GM19351 (cell line): ENCODE results near the gene THBS3.
A peak's percentile ranks its signal among the peaks of the same experiment; 100 is the strongest.
"Not testable (repeated sequence)": the region's sequence is repeated elsewhere in the genome, so short reads cannot be mapped to it uniquely, and the experiment has no call there.

Experiments
- ATAC-seq: cut with Tn5 transposase; IDR thresholded peaks from one replicate; pipeline ENCODE4 v1.9.1; 2021; ENCODE audit warnings: mild to moderate bottlenecking, moderate library complexity; ENCODE audit not compliant: unreplicated experiment

THBS3 gene

GRCh38 chr1:155235375-155235774 lies 27.7 kb upstream of the THBS3 start:
- ATAC-seq: not testable (repeated sequence)

DNA sequence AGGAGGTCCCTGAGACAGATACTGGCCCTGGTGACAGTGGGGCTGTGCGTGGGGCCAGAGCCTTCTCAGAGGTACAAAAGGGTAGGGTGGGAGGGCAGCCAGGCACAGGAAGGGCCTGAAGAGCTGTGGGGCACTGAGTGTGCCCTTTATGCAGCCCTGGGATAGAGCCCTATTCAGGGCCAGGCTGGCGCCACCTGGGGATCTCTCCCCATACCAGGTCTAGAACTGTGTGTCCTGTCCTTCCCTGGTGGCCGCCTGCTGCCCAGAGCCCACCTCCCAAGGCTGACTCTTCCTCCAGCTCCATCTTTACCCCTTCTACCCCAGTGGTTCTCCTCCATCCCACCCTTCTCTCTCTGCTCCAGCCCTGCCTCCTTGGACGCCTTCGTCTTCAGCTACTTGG lies 25.8 kb upstream of the THBS3 start:
- ATAC-seq: not testable (repeated sequence)

- ATAC-seq: not testable (repeated sequence)
Measured at GRCh38 chr1:155232001-155232978, 24.6 kb upstream of the THBS3 start.

- not testable (repeated sequence) for ATAC-seq
Measured at GRCh38 chr1:155231302-155231701, 23.6 kb upstream of the THBS3 start.

DNA sequence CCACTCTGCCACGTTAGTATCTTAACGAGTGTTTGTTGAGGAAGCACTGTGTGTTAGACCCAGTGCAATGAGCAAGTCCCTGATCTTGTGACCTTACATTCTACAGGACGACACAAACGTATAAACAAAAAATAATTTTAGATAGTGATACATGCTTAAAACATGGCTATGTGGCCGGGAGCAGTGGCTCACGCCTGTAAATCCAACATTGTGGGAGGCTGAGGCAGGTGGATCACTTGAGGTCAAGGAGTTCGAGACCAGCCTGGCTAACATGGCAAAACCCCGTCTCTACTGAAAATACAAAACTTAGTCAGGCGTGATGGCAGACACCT lies 20.4 kb upstream of the THBS3 start:
- ATAC-seq: no peak

GRCh38 chr1:155227261-155228095 lies 19.8 kb upstream of the THBS3 start:
- peak; percentile 82 for ATAC-seq

DNA sequence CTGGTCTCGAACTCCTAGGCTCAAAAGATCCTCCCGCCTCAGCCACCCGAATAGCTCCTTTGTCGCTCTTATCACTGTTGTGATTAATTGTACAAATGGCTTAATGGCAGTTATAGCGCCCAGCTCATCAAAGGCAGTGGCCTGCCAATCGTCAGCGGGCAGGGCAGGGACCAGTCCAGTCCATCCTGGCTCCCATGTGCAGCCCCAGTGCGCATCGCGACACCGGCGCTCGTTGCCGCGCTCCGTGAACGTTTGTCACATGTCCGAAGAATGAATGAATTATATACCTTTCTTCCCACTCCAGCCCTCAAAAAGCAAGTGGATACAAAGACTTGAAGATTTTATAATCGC lies 19.2 kb upstream of the THBS3 start:
- ATAC-seq: no peak

DNA sequence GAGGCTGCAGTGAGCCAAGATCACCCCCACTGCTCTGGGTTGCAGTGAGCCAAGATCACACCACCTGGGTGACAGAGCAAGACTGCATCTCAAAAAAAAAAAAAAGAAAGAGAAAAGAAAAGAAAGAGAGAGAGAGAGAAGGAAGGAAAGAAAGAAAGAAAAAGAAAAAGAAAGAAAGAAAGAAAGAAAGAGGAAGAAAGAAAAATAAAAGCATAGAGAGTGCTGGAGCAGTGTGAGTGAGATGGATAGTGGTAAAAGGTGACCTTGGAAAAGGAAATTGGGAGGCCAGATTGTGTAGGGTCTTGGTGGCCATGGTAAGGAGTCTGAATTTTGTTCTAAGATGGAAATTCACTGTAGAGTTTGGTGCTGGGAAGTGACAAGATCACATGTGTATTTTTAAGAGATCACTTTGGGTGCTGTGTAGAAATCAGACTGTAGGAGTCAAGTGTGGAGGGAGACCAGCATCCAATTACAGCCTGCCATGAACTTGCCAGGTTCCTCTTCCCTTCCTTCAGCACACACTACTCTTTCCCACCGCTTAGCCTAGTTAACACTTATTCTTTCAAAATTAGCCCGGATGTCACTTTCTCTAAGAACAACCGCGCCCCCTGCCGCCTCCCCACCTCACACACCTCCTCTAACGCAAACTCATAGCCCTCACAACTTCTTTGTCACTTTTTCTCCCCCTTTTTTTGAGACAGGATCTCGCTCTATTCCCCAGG lies 18.7 kb upstream of the THBS3 start:
- no peak for ATAC-seq

DNA sequence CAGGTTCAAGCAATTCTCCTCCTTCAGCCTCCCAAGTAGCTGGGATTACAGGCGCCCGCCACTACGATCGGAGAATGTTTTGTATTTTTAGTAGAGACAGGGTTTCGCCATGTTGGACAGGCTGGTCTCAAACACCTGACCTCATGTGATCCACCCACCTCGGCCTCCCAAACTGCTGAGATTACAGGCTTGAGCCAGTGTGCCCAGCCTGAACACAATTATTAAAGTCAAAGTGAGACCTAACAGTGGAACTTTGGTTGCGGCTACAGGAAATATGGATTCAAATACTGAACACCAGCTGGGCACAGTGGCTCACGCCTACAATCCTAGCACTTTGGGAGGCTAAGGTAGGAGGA lies 17.7 kb upstream of the THBS3 start:
- not testable (repeated sequence) for ATAC-seq

DNA sequence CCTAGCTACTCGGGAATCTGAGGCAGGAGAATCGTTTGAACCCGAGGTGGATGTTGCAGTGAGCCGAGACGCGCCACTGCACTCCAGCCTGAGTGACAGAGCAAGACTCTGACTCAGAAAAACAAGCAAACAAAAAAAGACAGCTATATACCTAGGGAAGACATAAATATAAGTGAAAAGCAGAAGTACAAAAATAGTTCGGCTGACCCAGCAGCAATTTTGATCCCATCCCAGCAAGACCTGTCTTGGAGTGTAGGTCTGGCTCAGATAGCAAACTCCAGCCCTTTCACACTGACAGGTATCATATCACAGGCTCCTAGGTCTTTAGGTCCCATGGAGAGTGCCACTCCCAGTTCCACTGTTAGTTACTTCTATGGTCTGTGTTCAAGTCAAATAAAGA lies 15.3 kb upstream of the THBS3 start:
- ATAC-seq: no peak

GRCh38 chr1:155220211-155220965 lies 12.7 kb upstream of the THBS3 start:
- not testable (repeated sequence) for ATAC-seq

DNA sequence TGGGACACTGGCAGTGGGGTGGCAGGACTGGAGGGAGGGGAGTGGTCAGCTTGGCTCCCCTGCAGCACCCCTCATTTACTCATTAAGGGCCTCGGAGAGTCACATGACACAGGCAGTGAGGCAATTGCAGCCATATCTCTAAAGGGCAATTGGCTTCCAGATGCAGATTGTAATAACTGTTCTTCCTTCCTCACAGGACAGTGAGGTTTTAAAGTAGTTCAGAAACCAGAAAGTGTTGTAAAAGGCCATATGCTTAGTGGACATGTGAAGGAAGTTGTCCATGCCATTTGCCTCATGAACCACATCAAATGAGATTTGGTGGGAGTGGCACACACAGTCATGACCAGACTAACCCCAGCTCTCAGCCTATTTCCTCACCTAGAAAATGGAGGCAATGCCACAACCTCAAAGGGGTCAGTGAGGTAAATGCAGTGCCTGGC lies 11.9 kb upstream of the THBS3 start:
- no peak for ATAC-seq

GRCh38 chr1:155218854-155219591 lies 11.3 kb upstream of the THBS3 start:
- ATAC-seq: no peak

- ATAC-seq: not testable (repeated sequence)
Measured at GRCh38 chr1:155214702-155215101, 7.0 kb upstream of the THBS3 start.

DNA sequence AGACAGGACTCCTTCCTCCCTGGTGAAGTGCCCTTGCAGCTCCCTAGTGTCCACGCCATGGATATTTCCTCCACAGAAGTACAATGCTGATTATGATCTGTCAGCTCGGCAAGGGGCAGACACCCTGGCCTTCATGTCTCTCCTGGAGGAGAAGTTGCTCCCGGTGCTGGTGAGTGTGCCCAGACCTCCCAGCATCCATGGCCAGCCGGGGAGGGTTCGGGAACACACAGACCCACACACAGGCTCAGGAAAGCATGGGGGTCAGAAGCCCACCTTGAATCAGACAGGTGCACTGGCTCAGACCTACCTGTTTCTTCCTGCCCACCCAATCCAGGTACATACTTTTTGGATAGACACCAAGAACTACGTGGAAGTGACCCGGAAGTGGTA lies 4.3 kb upstream of the THBS3 start:
- ATAC-seq: not testable (repeated sequence)

GRCh38 chr1:155211381-155212050 lies 3.8 kb upstream of the THBS3 start:
- not testable (repeated sequence) for ATAC-seq

- no peak for ATAC-seq
Measured at GRCh38 chr1:155210314-155211104, 2.8 kb upstream of the THBS3 start.

DNA sequence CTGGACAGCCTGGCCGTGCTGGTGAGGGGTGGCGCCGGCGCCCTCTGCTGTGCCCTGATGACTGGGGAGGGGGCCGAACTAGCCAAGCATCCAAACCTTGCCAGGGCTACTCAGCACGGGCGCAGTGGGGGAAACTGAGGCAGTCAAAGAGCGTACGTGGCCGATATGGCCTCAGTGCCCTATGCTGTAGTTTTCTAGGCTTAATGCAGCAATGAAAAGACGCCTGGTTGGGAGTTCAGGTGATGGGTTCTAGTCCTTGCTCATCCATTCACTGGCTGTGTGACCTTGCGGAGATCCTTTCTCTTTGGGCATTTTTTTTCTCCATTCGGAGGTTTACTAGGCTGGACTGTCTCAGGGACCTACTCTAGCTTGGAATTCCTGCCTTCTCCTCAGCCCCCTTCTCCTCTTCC lies 1.6 kb upstream of the THBS3 start:
- ATAC-seq: no peak
